ENCODE measurements around the gene SPDYE3. TPM values are rescaled to one million over a fixed set of nuclear protein-coding genes. Genes with fewer than 3 reads are reported as not detected.

The SPDYE3 gene
- total and polyA plus RNA-seq, 2 of the 13 experiments (the other 11 are each of a cell fraction or from before 2014, with no cell fraction given) = not detected

DNA sequence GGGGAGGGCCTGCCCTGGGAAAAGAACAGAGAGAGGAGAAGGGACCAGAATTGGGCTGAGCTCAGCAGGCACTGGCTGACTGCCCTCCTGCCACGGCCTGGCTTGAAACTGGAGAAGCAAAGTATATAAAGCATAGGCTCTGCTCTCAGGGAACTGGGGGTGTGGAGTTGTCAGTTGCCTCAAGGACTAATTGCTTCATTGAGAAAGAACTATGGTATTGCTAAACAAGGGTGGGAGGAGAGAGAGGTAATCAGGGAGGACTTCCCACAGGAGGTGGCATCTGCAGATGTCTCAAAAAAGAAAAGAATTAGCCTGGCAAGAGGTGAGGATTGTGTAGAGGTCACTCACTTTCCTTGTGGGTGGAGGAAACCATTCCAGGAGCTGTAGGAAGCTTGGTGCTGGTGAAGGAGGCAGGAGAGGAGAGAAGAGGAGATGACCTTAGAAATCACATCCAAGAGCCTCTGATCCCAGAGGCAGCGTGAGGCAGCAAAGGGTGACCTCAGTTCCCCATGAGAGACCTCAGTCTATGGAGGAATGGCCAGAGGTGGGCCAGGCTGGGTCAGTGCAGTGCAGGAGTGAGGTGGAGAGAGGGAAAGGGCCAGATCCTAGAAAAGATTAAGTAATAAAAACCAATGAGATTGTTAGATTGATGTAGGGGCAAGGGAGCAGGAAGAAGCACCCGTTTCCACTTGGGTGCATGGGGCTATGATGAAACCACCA is 52.8 kb downstream of the SPDYE3 start (continued):
- TF ChIP-seq, protein P1, sequence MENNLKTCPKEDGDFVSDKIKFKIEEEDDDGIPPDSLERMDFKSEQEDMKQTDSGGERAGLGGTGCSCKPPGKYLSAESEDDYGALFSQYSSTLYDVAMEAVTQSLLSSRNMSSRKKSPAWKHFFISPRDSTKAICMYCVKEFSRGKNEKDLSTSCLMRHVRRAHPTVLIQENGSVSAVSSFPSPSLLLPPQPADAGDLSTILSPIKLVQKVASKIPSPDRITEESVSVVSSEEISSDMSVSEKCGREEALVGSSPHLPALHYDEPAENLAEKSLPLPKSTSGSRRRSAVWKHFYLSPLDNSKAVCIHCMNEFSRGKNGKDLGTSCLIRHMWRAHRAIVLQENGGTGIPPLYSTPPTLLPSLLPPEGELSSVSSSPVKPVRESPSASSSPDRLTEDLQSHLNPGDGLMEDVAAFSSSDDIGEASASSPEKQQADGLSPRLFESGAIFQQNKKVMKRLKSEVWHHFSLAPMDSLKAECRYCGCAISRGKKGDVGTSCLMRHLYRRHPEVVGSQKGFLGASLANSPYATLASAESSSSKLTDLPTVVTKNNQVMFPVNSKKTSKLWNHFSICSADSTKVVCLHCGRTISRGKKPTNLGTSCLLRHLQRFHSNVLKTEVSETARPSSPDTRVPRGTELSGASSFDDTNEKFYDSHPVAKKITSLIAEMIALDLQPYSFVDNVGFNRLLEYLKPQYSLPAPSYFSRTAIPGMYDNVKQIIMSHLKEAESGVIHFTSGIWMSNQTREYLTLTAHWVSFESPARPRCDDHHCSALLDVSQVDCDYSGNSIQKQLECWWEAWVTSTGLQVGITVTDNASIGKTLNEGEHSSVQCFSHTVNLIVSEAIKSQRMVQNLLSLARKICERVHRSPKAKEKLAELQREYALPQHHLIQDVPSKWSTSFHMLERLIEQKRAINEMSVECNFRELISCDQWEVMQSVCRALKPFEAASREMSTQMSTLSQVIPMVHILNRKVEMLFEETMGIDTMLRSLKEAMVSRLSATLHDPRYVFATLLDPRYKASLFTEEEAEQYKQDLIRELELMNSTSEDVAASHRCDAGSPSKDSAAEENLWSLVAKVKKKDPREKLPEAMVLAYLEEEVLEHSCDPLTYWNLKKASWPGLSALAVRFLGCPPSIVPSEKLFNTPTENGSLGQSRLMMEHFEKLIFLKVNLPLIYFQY (CRISPR knock-in tag; IDR thresholded peaks at IDR 0.05; ENCODE audit: borderline replicate concordance) = no peak
- TF ChIP-seq NFYC (CRISPR knock-in tag; IDR thresholded peaks at IDR 0.05) (no peak), STAT5B (CRISPR knock-in tag; IDR thresholded peaks at IDR 0.05) (no peak), ZNF337 (CRISPR knock-in tag; IDR thresholded peaks at IDR 0.05; ENCODE audit: borderline replicate concordance, low read depth) (no peak), POLR2G (IDR thresholded peaks at IDR 0.05; ENCODE audit: low read depth, low read length) (peak; percentile 23; the same call in 1 of the 2 replicates)
- TF ChIP-seq, protein P2, sequence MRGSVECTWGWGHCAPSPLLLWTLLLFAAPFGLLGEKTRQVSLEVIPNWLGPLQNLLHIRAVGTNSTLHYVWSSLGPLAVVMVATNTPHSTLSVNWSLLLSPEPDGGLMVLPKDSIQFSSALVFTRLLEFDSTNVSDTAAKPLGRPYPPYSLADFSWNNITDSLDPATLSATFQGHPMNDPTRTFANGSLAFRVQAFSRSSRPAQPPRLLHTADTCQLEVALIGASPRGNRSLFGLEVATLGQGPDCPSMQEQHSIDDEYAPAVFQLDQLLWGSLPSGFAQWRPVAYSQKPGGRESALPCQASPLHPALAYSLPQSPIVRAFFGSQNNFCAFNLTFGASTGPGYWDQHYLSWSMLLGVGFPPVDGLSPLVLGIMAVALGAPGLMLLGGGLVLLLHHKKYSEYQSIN (CRISPR knock-in tag; IDR thresholded peaks at IDR 0.05; ENCODE audit: borderline replicate concordance) = no peak
- TF ChIP-seq, protein P3, sequence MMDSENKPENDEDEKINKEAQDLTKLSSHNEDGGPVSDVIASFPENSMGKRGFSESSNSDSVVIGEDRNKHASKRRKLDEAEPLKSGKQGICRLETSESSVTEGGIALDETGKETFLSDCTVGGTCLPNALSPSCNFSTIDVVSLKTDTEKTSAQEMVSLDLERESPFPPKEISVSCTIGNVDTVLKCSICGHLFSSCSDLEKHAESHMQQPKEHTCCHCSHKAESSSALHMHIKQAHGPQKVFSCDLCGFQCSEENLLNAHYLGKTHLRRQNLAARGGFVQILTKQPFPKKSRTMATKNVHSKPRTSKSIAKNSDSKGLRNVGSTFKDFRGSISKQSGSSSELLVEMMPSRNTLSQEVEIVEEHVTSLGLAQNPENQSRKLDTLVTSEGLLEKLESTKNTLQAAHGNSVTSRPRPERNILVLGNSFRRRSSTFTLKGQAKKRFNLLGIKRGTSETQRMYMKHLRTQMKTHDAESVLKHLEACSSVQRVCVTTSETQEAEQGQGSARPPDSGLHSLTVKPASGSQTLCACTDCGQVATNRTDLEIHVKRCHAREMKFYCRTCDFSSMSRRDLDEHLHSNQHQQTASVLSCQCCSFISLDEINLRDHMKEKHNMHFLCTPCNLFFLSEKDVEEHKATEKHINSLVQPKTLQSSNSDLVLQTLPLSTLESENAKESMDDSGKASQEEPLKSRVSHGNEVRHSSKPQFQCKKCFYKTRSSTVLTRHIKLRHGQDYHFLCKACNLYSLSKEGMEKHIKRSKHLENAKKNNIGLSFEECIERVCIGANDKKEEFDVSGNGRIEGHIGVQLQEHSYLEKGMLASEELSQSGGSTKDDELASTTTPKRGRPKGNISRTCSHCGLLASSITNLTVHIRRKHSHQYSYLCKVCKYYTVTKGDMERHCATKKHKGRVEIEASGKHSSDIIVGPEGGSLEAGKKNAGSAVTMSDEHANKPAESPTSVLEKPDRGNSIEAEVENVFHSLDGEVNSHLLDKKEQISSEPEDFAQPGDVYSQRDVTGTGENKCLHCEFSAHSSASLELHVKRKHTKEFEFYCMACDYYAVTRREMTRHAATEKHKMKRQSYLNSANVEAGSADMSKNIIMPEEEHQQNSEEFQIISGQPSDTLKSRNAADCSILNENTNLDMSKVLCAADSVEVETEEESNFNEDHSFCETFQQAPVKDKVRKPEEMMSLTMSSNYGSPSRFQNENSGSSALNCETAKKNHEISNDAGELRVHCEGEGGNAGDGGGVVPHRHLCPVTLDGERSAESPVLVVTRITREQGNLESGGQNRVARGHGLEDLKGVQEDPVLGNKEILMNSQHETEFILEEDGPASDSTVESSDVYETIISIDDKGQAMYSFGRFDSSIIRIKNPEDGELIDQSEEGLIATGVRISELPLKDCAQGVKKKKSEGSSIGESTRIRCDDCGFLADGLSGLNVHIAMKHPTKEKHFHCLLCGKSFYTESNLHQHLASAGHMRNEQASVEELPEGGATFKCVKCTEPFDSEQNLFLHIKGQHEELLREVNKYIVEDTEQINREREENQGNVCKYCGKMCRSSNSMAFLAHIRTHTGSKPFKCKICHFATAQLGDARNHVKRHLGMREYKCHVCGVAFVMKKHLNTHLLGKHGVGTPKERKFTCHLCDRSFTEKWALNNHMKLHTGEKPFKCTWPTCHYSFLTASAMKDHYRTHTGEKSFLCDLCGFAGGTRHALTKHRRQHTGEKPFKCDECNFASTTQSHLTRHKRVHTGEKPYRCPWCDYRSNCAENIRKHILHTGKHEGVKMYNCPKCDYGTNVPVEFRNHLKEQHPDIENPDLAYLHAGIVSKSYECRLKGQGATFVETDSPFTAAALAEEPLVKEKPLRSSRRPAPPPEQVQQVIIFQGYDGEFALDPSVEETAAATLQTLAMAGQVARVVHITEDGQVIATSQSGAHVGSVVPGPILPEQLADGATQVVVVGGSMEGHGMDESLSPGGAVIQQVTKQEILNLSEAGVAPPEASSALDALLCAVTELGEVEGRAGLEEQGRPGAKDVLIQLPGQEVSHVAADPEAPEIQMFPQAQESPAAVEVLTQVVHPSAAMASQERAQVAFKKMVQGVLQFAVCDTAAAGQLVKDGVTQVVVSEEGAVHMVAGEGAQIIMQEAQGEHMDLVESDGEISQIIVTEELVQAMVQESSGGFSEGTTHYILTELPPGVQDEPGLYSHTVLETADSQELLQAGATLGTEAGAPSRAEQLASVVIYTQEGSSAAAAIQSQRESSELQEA (CRISPR knock-in tag; IDR thresholded peaks at IDR 0.05; ENCODE audit: not compliant biosample characterization) = no peak
- TF ChIP-seq, protein P4, sequence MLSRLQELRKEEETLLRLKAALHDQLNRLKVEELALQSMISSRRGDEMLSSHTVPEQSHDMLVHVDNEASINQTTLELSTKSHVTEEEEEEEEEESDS (CRISPR knock-in tag; IDR thresholded peaks at IDR 0.05; ENCODE audit: borderline replicate concordance) = no peak

Measured in HepG2 (cell line).